GM12878 (cell line): ENCODE results near the gene SERPINB6. TPM values are rescaled to one million over a fixed set of nuclear protein-coding genes. Genes with fewer than 3 reads are reported as not detected.

Experiments
- ATAC-seq: fragments of 200-7000 bp; cut with Tn5 transposase; 3 replicates; pipeline ENCODE4 v1.9.1; 2020; ENCODE audit warnings: mild to moderate bottlenecking, moderate library complexity
- BruUV-seq: library from RNA; stranded (reverse); fragments of 400-500 nt; replicated peaks from 2 replicates; lab custom pipeline; 2021; lab: Mats Ljungman, UMichigan
- CTCF ChIA-PET: fragments of 300-600 bp; sonication (Branson Sonifier 250); formaldehyde crosslinking; extraction: SDS; loops from one replicate; lab custom pipeline; 2021; ENCODE audit warnings: inconsistent platforms; lab: Yijun Ruan, JAX
- POLR2A ChIA-PET: fragments of 350-600 bp; formaldehyde crosslinking; extraction: SDS; loops from one replicate; lab custom pipeline; 2021; ENCODE audit warnings: inconsistent platforms; lab: Charles Lee
- RAD21 ChIA-PET: fragments of 300-600 bp; sonication (Branson Sonifier 250); formaldehyde crosslinking; loops from one replicate; lab custom pipeline; 2023; ENCODE audit warnings: antibody characterized with exemption; ENCODE audit not compliant: unreplicated experiment; lab: Charles Lee
- SMC1A ChIA-PET: fragments of 300-600 bp; sonication (Branson Sonifier 250); formaldehyde crosslinking; loops from one replicate; lab custom pipeline; 2023; ENCODE audit not compliant: unreplicated experiment, uncharacterized antibody; lab: Charles Lee
- DNase-seq: peaks from one replicate; pipeline ENCODE4 v3.0.0-alpha.2; 2011; ENCODE audit warnings: low read depth, low spot score
- FAIRE-seq: peaks from 3 replicates; lab custom pipeline; 2011; peaks lifted over from hg19 to GRCh38; lab: Jason Lieb, UNC
- H2AFZ ChIP-seq: 2 replicates; pipeline ENCODE4 v1.6.0; 2011; ENCODE audit warnings: low read depth, low read length, control low read depth; ENCODE audit not compliant: control insufficient read depth
- H3K27ac ChIP-seq: 2 replicates; pipeline ENCODE4 v1.5.1; 2011; ENCODE audit warnings: control low read depth; ENCODE audit not compliant: control insufficient read depth, insufficient read depth
- H3K27me3 ChIP-seq, 2 experiments: replicated peaks in 1 of 2; 2 replicates each; pipeline versions ENCODE4 v1.6.0 to v1.6.1; 2011; ENCODE audit warnings: low read length in 1 of 2; ENCODE audit not compliant: control insufficient read depth in 2 of 2, insufficient read depth in 2 of 2
- H3K36me3 ChIP-seq, 2 experiments: 2 replicates each; pipeline ENCODE4 v1.5.1; 2011; ENCODE audit warnings: low read length in 1 of 2; ENCODE audit not compliant: control insufficient read depth in 2 of 2, insufficient read depth in 2 of 2
- H3K4me1 ChIP-seq: 2 replicates; pipeline ENCODE4 v1.6.1; 2011; ENCODE audit warnings: mild to moderate bottlenecking, low read length, moderate library complexity, mixed read lengths; ENCODE audit not compliant: control insufficient read depth, insufficient read depth
- H3K4me2 ChIP-seq: 2 replicates; pipeline ENCODE4 v1.6.0; 2011; ENCODE audit warnings: control low read depth; ENCODE audit not compliant: control insufficient read depth, insufficient read depth
- H3K4me3 ChIP-seq: fragments of 200-600 bp; sonication (generic); 2 replicates; pipeline ENCODE4 v1.5.1; 2016
- H3K79me2 ChIP-seq: 2 replicates; pipeline ENCODE4 v1.6.0; 2011; ENCODE audit warnings: low read length; ENCODE audit not compliant: control insufficient read depth, insufficient read depth
- H3K9ac ChIP-seq: 2 replicates; pipeline ENCODE4 v1.8.0; 2011; ENCODE audit warnings: low read length, control low read depth, mixed read lengths; ENCODE audit not compliant: control insufficient read depth, insufficient read depth
- H3K9me3 ChIP-seq: replicated peaks from 3 replicates; pipeline ENCODE4 v1.5.1; 2011; ENCODE audit warnings: mild to moderate bottlenecking, low read length; ENCODE audit not compliant: control insufficient read depth, insufficient read depth
- H4K20me1 ChIP-seq: 2 replicates; pipeline ENCODE4 v1.6.0; 2011; ENCODE audit not compliant: control insufficient read depth, insufficient read depth
- ATF2 ChIP-seq: IDR thresholded peaks from 2 replicates; pipeline ENCODE4 v1.6.1; 2012; ENCODE audit warnings: low read length, inconsistent platforms
- ATF7 ChIP-seq: fragments of 450-650 bp; IDR thresholded peaks from 2 replicates; pipeline ENCODE4 v1.6.1; 2016; ENCODE audit warnings: low read depth, mild to moderate bottlenecking
- E4F1 ChIP-seq: fragments of 450-650 bp; IDR thresholded peaks from 2 replicates; pipeline ENCODE4 v1.6.1; 2018; ENCODE audit warnings: borderline replicate concordance, mild to moderate bottlenecking; ENCODE audit not compliant: partially characterized antibody
- MTA3 ChIP-seq: IDR thresholded peaks from 2 replicates; pipeline ENCODE4 v1.6.1; 2012; ENCODE audit warnings: low read length, inconsistent platforms, borderline replicate concordance
- POLR2AphosphoS5 ChIP-seq: IDR thresholded peaks from 2 replicates; pipeline ENCODE4 v1.6.1; 2011; ENCODE audit warnings: mild to moderate bottlenecking, low read length, inconsistent platforms
- RELB ChIP-seq: fragments of 450-650 bp; IDR thresholded peaks from 2 replicates; pipeline ENCODE4 v1.6.1; 2017; ENCODE audit warnings: low read depth, mild to moderate bottlenecking, moderate library complexity
- REST ChIP-seq: IDR thresholded peaks from 2 replicates; pipeline ENCODE4 v1.6.1; 2012; ENCODE audit warnings: mild to moderate bottlenecking, low read depth, low read length
- WGBS: methylation state at CpG from one replicate; pipeline ENCODE4 v1.1.6; 2016; ENCODE audit warnings: low lambda C conversion rate; ENCODE audit not compliant: insufficient replicate concordance, insufficient coverage; ENCODE audit errors: missing lambda C conversion rate; 5-methylcytosine and 5-hydroxymethylcytosine counted together
- in situ Hi-C: fragments of 300-500 bp; cut with MboI; formaldehyde crosslinking; loops from 9 replicates; pipeline ENCODE4 v1.14.3; 2018; ENCODE audit warnings: mixed read lengths
- intact Hi-C: fragments of 100-400 bp; cut with micrococcal nuclease; formaldehyde crosslinking; loops from one replicate; pipeline ENCODE4 v1.14.2; 2022; ENCODE audit not compliant: unreplicated experiment
- polyA plus RNA-seq, 11 experiments: library from polyadenylated mRNA; depleted of rRNA in 4 of 11; unstranded in 6 of 11; stranded (reverse) in 5 of 11; fragments of >200 nt; fragmentation: Nextera tagmentation in 4 of 11; fragmentation: Illumina TruSeq in 1 of 11; extraction: Ambion mirVana in 4 of 11; extraction: Trizol in 1 of 11; gene quantifications; 1 replicate in 1 of 11; 2 replicates in 10 of 11; pipeline versions ENCODE4 v1.2.1 to v1.2.3, GENCODE V29; 2011 to 2016; ENCODE audit warnings: inconsistent platforms in 2 of 11, missing spikeins in 2 of 11, low read depth in 1 of 11
- total RNA-seq, 4 experiments: library from RNA; depleted of rRNA in 3 of 4; stranded (reverse); fragments of >200 nt in 3 of 4; fragmentation: Illumina TruSeq in 1 of 4; extraction: Trizol in 1 of 4; gene quantifications; 2 replicates each; pipeline versions ENCODE4 v1.2.1 to v1.2.3, GENCODE V29; 2013 to 2021

Gene SERPINB6
- total and polyA plus RNA-seq, 10 of the 15 experiments (the other 5 are each of a cell fraction or from before 2014, with no cell fraction given) = 0.37 to 2.2 (median 0.68) TPM; not detected in 1

GRCh38 chr6:2944405-2945152, 26.8 kb downstream of the SERPINB6 start (continued):
- TF ChIP-seq MTA3 = no peak
- no peak for TF ChIP-seq POLR2AphosphoS5
- TF ChIP-seq ATF7 = no peak
- no peak for TF ChIP-seq E4F1

GRCh38 chr6:2943564-2943955, 27.8 kb downstream of the SERPINB6 start:
- Histone ChIP-seq H3K4me3 (0 out of 2 replicates have a peak overlapping the region, but pooled peaks have one; percentile 19), H2AFZ (no peak overlapping the region), H3K27ac (no peak overlapping the region), H3K36me3 (no peaks in the 10 kb centered on the region), H3K27me3 (peaks cover 4 to 12% of the 10 kb centered on the region in 2 experiments), H3K9me3 (peaks cover 18% of the 10 kb centered on the region), H3K4me2 (peak overlapping the region; percentile 65; the same call in 1 of the 2 replicates), H3K4me1 (peaks cover 35% of the 10 kb centered on the region), H4K20me1 (no peaks in the 10 kb centered on the region), H3K9ac (no peak overlapping the region), H3K79me2 (no peaks in the 10 kb centered on the region)
- in situ Hi-C loops = loop anchor here (25.0 kb wide), 1 partner anchor 1356 kb away; no protein-coding TSS in a partner anchor
- DNase-seq (no peak), FAIRE-seq (no peak), ATAC-seq (no peak)
- 40% methylated on average over 5 of the region's 5 CpGs for WGBS
- intact Hi-C loops = loop anchor here (5.0 kb wide), 1 partner anchor 124 kb away; the partner anchor contains the start of gene RIPK1
- SMC1A ChIA-PET = interaction anchor here (1.0 to 1.4 kb wide), 4 partner anchors 9 to 98 kb away, joined by 3 to 5 read pairs (median 3); no protein-coding TSS in a partner anchor
- POLR2A ChIA-PET = interaction anchor here (0.6 kb wide), 1 partner anchor 182 kb away, joined by 5 read pairs; no protein-coding TSS in a partner anchor
- BruUV-seq = no TSS peak
- RAD21 ChIA-PET = no interaction called here
- CTCF ChIA-PET = interaction anchor here (0.8 to 1.8 kb wide), 7 partner anchors 9 to 152 kb away, joined by 3 to 5 read pairs (median 5); no protein-coding TSS in a partner anchor
- TF ChIP-seq REST (no peak), ATF2 (no peak), POLR2AphosphoS5 (no peak), RELB (no peak)
